ENCODE data around the gene CCDC57. TPM values are rescaled to one million over a fixed set of nuclear protein-coding genes. Genes with fewer than 3 reads are reported as not detected.
"Not testable (repeated sequence)": the region's sequence is repeated elsewhere in the genome, so short reads cannot be mapped to it uniquely, and the experiment has no call there.

Gene CCDC57
- total and polyA plus RNA-seq, 2 of the 8 experiments (the other 6 are each of a cell fraction or from before 2014, with no cell fraction given): 8.4 to 12.9 TPM

DNA sequence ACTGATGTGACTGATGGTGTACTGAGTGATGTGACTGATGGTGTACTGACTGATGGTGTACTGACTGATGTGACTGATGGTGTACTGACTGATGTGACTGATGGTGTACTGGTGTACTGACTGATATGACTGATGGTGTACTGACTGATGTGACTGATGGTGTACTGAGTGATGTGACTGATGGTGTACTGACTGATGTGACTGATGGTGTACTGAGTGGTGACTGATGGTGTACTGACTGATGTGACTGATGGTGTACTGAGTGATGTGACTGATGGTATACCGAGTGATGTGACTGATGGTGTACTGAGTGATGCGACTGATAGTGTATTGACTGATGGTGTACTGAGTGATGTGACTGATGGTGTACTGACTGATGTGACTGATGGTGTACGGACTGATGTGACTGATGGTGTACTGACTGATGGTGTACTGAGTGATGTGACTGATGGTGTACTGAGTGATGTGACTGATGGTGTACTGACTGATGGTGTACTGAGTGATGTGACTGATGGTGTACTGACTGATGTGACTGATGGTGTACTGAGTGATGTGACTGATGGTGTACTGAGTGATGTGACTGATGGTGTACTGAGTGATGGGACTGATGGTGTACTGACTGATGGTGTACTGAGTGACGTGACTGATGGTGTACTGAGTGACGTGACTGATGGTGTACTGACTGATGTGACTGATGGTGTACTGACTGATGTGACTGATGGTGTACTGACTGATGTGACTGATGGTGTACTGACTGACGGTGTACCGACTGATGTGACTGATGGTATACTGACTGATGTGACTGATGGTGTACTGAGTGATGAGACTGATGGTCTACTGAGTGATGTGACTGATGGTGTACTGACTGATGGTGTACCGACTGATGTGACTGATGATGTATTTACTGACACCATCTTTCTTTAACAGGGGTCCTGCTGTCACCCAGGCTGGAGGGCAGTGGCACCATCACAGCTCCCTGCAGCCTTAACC lies 47.6 kb upstream of the CCDC57 start:
- H2BK12ac ChIP-seq (ENCODE audit: low read depth, low read length); H4K8ac ChIP-seq (ENCODE audit: extremely low read depth, insufficient read depth, low read length); H3K14ac ChIP-seq (ENCODE audit: insufficient read length); H2AK5ac ChIP-seq (ENCODE audit: low read depth, low read length); H4K91ac ChIP-seq (replicated peaks; ENCODE audit: insufficient read length, low read length); H3K4me2 ChIP-seq (ENCODE audit: insufficient read depth in 1 of 2, low read depth in 2 of 2, low read length in 2 of 2); H2AFZ ChIP-seq (ENCODE audit: low read length); H3K27me3 ChIP-seq (replicated peaks in 1 of 4; ENCODE audit: control insufficient read depth in 3 of 4, extremely low read depth in 1 of 4, insufficient read depth in 3 of 4, low read length in 3 of 4); H3K18ac ChIP-seq (ENCODE audit: extremely low read depth, low read length); H3K23me2 ChIP-seq (ENCODE audit: low read depth, low read length); H3K27ac ChIP-seq (ENCODE audit: low read depth, low read length); H3K23ac ChIP-seq (ENCODE audit: insufficient read length); H3K4me3 ChIP-seq (ENCODE audit: extremely low read depth in 1 of 4, insufficient read depth in 2 of 4, low read depth in 3 of 4, low read length in 4 of 4); POLR2A ChIA-PET (ENCODE audit: partially characterized antibody); H3K56ac ChIP-seq (replicated peaks; ENCODE audit: insufficient read length, low read depth, low read length); H4K5ac ChIP-seq (ENCODE audit: insufficient read length, low read depth, low read length); FAIRE-seq; H3K9me3 ChIP-seq (ENCODE audit: insufficient read depth in 2 of 2, low read depth in 1 of 2, low read length in 1 of 2); H3K9ac ChIP-seq (replicated peaks in 1 of 4; ENCODE audit: extremely low read depth in 1 of 4, low read depth in 3 of 4, low read length in 3 of 4); DNase-seq (ENCODE audit: low read depth in 1 of 2, low spot score in 2 of 2); H3K4me1 ChIP-seq (replicated peaks in 1 of 4; ENCODE audit: control insufficient read depth in 3 of 4, insufficient read depth in 4 of 4, low read length in 3 of 4); H2BK5ac ChIP-seq (ENCODE audit: low read depth, low read length); H3K4ac ChIP-seq (replicated peaks; ENCODE audit: insufficient read length, low read depth, low read length); H2BK15ac ChIP-seq (ENCODE audit: low read length); H2BK20ac ChIP-seq (ENCODE audit: low read length); H2BK120ac ChIP-seq (replicated peaks; ENCODE audit: low read depth, low read length): not testable (repeated sequence)
- H3K79me2 ChIP-seq (ENCODE audit: control insufficient read depth in 1 of 2, insufficient read depth in 2 of 2, low read length in 2 of 2): peaks cover 8 to 83% of the 10 kb centered on the region in 2 experiments; a peak in 3 of 4 replicates
- peaks cover 24% of the 10 kb centered on the region for H3K79me1 ChIP-seq (ENCODE audit: low read depth, low read length)
- peaks cover 36 to 92% (median 71%) of the 10 kb centered on the region in 4 experiments for H3K36me3 ChIP-seq (ENCODE audit: control insufficient read depth in 2 of 4, insufficient read depth in 4 of 4, low read length in 3 of 4)
- 90% methylated on average over 8 of the region's 8 CpGs; no CpG with 5 or more reads in 1 of the 2 experiments for WGBS, 2 experiments (ENCODE audit: extremely low coverage in 1 of 2, insufficient coverage in 1 of 2, insufficient read length in 1 of 2, insufficient replicate concordance in 2 of 2, low coverage in 1 of 2, low lambda C conversion rate in 2 of 2, missing lambda C conversion rate in 1 of 2)
- H4K20me1 ChIP-seq (replicated peaks in 1 of 2; ENCODE audit: control insufficient read depth in 1 of 2, insufficient read depth in 2 of 2, low read length in 2 of 2): peaks cover 28 to 41% of the 10 kb centered on the region in 2 experiments
- CTCF ChIA-PET (ENCODE audit: partially characterized antibody): interaction anchor here (1.0 to 1.5 kb wide), 2 partner anchors 24 to 67 kb away, joined by 4 read pairs; no protein-coding TSS in a partner anchor
